Activated CD8-positive, alpha-beta memory T cell treated with anti-CD3 and anti-CD28 coated beads for 1 hour (primary cell): ENCODE results near the gene RELN.
"Not testable (repeated sequence)": the region's sequence is repeated elsewhere in the genome, so short reads cannot be mapped to it uniquely, and the experiment has no call there.

Source experiments
- DNase-seq, 2 donors: peaks; one replicate each; pipeline ENCODE4 v3.0.0-alpha.2; 2020; ENCODE audit warnings: low read depth in 1 of 2; ENCODE audit errors: extremely low read depth in 1 of 2

The RELN gene

GRCh38 chr7:103533761-103534160, 455.7 kb downstream of the RELN start:
- DNase-seq: no peak

- DNase-seq: no peak
Observed at GRCh38 chr7:103532955-103533354, 456.5 kb downstream of the RELN start.

GRCh38 chr7:103528152-103528551, 461.3 kb downstream of the RELN start:
- no peak for DNase-seq

DNA sequence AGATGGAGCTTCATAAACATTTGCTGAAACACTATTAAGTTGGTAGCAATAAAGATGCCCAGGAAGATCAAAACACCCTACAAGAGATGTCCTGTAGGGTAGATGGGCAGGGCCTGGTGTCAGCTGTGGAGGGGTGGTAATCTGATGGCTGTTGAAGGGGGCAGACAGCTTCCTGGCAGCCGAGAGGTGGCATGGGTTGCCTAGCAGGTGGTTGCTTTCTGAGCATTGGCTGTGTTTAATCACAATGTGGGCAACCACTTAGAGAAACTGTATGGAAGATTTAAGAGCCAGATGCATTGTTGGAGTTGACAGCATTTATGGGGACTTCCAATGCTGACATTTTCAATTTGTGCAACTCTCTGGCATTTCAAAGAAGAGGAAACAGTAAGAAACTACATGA, 463.5 kb downstream of the RELN start:
- no peak for DNase-seq

- DNase-seq: no peak
Observed at GRCh38 chr7:103524042-103524907, 465.2 kb downstream of the RELN start.

DNA sequence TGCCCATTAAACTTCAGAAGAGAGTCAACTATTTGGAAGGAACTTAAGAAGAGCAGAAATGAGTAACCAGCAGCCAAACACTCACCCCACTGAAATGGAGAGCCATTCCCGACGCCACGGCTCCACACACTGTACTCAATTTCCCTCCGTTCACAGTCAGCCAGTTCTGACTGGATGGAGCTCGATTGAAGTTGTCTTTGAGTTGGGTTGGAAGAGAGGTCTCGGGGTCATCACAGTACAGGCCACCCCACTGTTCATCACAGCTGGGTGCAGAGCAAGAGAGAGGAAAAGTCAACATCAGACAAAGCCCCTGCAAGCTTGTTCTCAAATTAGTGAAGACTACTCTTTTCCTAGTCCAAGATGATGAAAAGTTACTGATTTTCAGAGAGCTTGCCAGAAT, 467.5 kb downstream of the RELN start:
- no peak for DNase-seq

GRCh38 chr7:103504505-103505135, 484.8 kb downstream of the RELN start:
- DNase-seq: no peak

DNA sequence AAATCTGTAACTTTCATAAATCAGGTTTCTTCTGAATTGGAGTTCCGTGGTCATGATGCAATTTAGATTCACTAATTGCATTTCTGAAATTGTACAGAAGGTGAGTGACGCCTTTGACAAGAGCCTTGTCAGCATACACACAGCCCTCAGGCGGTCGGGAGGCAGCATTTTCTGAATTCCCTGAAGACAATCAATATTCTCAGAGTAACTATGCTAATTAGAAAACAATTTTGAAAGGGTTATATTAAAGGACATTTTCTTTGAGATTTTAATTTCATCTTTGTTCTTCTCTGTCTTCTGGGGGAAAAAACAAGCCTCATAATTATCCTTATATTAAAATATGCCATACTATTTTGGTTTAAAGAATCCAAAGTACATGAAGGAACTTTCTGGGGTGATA, 488.3 kb downstream of the RELN start:
- DNase-seq: no peak

GRCh38 chr7:103499976-103500375, 489.5 kb downstream of the RELN start:
- no peak for DNase-seq

DNA sequence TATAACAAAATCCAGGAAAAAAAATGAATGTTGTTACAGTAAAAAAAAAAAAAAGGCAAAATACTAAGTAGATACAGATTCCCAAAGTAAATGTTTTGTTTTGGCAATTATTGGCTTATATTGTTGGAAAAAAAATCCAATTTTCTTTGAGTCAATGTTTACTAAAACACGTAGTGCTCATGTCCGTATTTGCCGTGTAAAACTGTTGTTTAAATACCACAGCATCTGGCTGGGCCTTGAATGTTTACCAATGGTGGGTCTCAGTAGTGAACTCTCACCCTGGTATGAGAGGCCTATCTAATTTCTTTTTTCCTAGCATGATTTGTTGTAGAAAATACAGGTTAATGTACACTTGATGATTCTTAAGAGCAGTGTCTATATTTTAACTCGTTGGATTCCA, 502.0 kb downstream of the RELN start:
- no peak for DNase-seq

DNA sequence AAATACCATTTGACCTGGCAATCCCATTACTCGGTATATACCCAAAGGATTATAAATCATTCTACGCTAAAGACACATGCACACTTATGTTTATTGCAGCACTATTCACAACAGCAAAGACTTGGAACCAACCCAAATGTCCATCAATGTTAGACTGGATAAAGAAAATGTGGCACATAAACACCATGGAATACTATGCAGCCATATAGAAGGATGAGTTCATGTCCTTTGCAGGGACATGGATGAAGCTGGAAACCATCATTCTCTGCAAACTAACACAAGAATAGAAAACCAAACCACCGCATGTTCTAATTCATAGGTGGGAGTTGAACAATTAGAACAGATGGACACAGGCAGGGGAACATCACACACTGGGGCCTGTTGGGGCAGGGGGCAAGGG, 502.6 kb downstream of the RELN start:
- not testable (repeated sequence) for DNase-seq

GRCh38 chr7:103480771-103481170, 508.7 kb downstream of the RELN start:
- DNase-seq: no peak

DNA sequence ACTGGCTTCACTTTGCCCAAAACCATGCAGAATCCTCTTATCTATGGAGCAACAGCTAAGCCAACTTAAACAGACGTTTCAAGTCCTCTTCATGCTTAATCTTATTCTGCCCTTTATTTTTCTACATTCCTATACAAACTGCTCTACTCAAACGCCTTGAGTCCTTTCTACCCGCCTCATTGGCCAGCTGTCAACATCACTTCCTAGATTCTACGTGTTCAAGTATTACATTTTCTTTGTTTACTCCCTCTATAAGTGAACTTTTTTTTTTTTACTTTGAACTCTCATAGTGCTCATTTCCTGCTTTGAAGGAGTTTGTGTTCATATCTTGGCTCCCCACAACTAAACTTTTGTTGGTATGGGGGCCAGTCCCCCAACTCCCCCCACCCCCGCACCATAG, 514.5 kb downstream of the RELN start:
- DNase-seq: no peak

GRCh38 chr7:103469095-103469948, 520.1 kb downstream of the RELN start:
- no peak for DNase-seq

GRCh38 chr7:103466814-103467213, 522.6 kb downstream of the RELN start:
- no peak for DNase-seq

DNA sequence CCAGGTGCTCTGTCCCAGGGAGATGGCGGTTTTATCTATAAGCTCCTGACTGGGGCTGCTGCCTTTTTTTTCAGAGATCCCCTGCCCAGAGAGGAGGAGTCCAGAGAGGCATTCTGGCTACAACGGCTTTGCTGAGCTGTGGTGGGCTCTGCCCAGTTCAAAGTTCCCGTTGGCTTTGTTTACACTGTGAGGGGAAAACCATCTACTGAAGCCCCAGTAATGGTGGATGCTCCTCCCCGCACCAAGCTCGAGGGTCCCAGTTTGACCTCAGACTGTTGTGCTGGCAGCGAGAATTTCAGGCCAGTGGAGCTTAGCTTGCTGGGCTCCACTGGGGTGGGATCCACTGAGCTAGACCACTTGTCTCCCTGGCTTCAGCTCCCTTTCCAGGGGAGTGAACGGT, 527.1 kb downstream of the RELN start:
- DNase-seq: no peak

DNA sequence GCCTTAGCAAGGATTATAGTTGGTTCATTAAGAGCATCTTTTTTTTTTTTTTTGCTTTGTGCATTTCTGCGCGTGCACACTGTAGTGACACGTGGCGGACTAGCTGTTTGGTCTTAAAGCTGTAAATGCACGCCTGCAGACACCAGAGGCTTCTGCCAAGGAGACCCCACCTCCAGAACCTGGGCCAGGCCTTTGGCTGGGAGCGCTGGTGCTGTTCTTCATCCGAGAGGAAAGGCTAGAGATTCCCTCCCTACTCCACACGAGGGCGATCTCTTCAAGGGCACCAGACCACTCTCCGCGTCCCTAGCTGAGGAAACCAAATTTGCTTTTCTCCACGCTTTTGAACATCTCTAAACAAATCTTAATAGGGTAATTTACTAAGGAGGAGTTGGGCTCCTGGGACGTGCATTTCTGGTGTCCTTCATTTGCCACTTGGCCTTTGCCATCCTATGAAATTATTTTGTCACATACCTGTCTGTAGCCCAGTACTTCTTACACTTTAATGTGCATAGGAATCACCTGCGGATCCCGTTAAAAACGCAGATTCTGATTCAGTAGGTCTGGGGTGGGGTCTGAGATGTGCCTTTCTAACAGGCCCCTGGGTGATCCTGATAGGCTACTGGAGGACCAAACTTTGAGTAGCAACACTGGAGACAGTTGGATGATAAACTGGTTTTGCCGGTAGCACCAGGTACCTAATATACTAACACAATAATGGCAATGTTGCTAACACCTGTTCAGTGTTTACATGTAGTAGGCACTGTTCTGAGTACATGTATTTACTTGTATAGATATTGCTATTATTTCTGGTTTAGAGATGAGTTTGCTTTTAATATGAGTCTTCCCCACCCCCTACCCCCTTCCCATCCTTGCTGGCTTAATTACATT, 542.1 kb downstream of the RELN start:
- no peak for DNase-seq

DNA sequence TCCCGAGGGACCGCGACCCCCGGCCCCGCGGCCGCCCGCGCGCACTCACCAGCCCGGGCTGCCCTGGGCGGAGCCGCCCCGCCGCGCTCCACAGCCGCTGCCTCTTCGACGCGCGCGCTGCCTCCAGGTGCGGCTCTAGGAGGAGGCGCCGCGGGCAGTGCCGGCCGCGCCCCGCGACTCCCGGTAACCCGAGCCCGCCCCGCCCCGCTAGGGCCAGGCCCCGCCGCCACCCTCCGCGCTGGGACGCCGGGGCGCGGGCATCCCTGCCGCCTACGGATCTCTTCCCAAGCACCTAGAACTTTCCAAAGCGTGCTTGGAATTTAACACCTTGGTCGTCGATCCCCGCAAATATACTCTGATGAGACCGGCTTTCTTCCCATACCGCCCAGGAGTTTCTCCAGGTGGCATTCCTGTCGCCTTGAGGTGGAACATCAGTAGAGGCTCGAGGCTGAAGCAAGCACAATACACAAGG, 543.4 kb downstream of the RELN start, which contains the start of gene SLC26A5:
TSS of gene SLC26A5 (minus strand) at position 159 of the 472 bp plus-strand sequence. CDS start 24,693 bp downstream, outside the sequence.
- no peak for DNase-seq

GRCh38 chr7:103445228-103446048, 544.0 kb downstream of the RELN start:
- DNase-seq: no peak
